Fibroblast of skin of left quadriceps (primary cell): ENCODE data around the gene IRGQ.
A peak's percentile ranks its signal among the peaks of the same experiment; 100 is the strongest.
"Not testable (repeated sequence)": the region's sequence is repeated elsewhere in the genome, so short reads cannot be mapped to it uniquely, and the experiment has no call there.

Experiments
- DNase-seq, 2 experiments: peaks; one replicate each; pipeline ENCODE4 v3.0.0-alpha.2; 2013; ENCODE audit warnings: low read depth in 2 of 2

IRGQ gene

GRCh38 chr19:43625918-43626579, 30.1 kb upstream of the IRGQ start:
- no peak for DNase-seq

GRCh38 chr19:43624933-43625332, 29.0 kb upstream of the IRGQ start:
- no peak for DNase-seq

DNA sequence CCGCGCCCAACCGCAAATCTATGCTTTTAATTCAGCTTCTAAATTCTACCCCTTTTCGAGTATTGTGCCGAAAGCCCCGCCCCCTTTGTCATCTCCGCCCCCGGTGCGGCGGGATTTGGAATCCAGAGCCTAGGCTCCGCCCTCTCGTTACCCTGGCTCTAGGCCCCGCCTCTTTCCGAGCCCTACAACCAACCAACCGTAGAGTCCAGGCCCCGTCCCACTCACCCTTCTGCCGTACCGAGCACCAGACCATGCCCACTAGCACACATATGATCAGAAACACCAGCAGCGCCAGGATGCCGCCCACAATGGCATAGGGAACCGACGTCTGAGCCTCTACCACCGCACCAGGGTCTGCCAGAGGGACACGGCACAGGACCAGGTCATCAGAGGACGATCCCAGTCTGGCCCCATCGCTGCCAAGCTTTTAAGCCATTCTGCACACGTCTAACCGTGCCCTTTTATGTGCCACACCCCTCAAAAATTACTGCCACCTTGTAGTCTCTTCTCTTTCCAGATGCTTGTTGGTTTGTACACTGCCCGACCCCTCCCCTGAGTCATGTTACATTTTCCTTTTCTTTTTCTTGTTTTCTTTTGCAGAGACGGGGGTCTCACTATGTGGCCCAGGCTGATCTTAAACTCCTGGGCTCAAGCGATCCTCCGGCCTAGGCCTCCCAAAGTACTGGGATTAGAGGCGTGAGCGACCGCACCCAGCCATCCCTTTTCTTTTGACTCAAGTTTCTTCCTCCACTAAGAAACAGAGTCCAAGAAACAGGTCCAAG, 28.1 kb upstream of the IRGQ start:
- DNase-seq, result no peak

GRCh38 chr19:43622956-43623355, 27.0 kb upstream of the IRGQ start:
- no peak for DNase-seq

GRCh38 chr19:43622070-43622469, 26.1 kb upstream of the IRGQ start:
- DNase-seq, result no peak

GRCh38 chr19:43620061-43621001, 24.4 kb upstream of the IRGQ start:
- DNase-seq, result no peak

DNA sequence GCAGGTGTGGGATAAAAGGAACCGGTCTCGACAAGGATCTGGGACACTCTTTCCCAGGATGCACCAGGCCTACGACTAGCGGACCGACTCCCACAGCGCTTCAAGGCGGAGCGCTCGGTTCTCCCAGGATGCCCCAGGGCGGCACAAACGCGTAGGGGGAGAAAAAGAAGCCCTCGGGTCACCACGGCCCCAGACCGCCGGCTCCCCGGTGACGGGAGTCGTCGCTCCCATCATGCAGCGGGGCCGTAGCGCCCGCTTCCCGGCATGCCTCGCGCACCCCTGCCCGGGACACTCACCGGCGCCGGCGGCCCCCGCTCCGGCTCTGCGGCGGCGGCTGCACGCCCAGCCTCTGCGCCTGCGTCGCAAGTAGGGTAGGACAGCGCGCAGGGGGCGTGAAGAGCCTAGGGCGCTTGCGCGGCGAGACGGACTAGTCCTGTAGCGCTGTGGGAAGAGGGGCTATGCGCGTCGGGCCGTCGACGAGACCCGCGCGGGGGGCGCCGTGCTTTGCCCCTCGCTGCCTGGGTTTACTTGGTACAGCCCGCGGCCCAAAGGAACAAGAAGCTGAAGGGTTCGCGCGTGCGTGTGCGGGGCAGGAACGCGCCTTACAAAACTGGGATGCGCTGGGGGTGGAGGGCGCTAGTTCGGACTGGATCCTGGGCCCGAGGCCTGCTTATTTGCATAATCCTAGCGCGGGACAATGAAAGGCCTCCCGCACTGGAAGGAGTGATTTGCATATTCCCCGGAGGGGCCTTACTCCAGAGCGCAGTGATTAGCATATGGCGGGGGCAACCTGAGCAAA, 23.5 kb upstream of the IRGQ start, which contains the start of gene ZNF428:
Gene ZNF428 (minus strand): TSS at position 368 of the 799 bp plus-strand sequence. CDS start 5,325 bp downstream, outside the sequence.
- DNase-seq, result peak; percentile 78 to 80

DNA sequence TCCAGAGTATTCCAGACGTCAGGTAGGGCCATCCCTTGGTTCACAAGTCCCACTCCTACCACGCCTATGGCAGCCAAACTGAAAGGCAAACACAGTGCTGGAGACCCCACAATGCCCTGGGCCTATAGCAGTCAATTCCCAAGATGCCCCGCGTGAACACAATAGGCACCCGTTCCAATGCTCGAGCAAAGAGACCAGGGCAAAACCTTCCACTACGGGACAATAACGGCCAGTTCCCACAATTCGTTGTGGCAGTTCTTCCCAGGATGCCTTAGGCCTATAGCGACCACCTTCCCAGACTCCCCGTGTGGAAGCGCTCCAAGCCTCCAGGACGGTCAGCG, 23.0 kb upstream of the IRGQ start:
- no peak for DNase-seq

DNA sequence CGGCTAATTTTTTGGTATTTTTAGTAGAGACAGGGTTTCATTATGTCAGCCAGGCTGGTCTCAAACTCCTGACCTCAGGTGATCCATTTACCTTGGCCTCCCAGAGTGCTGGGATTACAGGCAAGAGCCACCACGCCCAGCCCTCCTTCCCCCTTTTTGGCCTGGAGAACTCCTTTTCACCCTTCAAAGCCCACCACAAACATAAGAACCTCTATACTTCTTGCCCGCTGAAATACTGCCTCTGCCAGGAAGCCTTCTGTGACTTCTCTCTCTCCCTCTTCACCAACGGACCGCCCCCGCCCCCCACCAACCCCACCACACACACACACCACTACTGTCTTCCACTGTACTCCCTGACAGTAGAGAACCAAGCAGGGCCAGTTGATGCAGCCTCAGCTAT, 21.0 kb upstream of the IRGQ start:
- DNase-seq, result no peak

GRCh38 chr19:43616306-43616705, 20.4 kb upstream of the IRGQ start:
- DNase-seq, result no peak

GRCh38 chr19:43612374-43612773, 16.4 kb upstream of the IRGQ start:
- no peak for DNase-seq

- DNase-seq, result no peak
Observed at GRCh38 chr19:43611788-43612187, 15.9 kb upstream of the IRGQ start, which contains the start of gene SRRM5. SRRM5 (plus strand) TSS chr19:43612088; CDS start chr19:43612122, 34 bp downstream.

GRCh38 chr19:43610493-43610892, 14.6 kb upstream of the IRGQ start:
- no peak for DNase-seq

- no peak for DNase-seq
Observed at GRCh38 chr19:43609872-43610271, 13.9 kb upstream of the IRGQ start.

- no peak for DNase-seq
Observed at GRCh38 chr19:43607238-43608205, 11.6 kb upstream of the IRGQ start.

DNA sequence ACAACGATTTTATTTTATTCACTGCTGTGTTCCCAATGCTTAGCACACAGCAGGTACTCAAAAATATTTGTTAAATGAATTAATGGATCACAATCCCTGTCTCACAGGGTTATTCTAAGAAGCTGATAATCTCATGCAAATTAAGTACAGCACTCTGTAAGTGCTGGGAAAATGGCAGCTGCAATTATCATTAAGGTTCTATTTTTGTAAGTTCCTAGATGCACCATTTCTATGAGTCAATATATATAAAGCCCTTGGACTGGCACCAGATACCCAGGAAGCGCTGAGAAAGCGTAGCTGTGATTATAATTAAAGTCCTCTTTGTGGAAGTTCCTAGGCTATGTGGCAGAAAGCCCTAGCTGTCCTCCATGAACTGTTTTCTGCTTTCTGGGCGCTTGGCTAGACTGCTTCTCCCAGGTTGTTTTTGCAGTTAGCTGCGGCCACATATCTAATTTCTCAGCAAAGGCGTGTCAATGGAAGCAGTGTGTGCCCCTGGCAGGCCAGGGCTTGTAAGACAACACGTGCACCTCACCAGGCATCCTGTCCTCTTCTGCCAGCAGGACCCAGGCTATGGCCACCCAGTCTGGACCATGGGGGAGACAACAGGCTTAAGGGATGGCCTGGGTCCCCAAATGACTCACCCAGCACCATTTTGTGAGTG, 10.8 kb upstream of the IRGQ start:
- no peak for DNase-seq

DNA sequence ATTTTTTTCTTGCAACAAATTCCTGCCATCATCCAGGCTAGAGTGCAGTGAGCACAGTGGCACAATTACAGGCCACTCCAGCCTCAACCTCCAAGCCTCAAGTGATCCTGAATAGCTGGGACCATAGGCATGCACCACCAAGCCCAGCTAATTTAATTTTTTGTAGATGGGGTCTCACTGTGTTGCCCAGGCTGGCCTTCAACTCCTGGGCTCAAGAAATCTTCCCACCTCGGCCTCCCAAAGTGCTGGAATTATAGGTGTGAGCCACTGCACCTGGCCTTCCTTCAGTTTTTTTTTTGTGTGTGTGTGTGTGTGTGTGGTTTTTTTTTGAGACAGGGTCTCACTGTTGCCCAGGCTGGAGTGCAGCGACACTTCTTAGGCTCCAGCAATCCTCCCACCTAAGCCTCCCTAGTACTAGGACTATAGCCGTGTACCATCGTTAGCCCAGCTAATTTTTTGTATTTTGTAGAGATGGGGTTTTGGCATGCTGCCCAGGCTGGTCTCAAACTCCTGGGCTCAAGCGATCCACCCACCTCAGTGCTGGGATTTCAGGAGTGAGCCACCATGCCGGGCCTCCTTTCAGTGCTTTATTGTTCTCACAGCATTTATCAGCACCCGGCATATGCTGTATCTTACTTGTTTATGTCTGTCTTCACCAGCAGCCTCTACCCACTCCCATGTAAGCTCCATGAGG, 10.1 kb upstream of the IRGQ start:
- DNase-seq, result no peak

DNA sequence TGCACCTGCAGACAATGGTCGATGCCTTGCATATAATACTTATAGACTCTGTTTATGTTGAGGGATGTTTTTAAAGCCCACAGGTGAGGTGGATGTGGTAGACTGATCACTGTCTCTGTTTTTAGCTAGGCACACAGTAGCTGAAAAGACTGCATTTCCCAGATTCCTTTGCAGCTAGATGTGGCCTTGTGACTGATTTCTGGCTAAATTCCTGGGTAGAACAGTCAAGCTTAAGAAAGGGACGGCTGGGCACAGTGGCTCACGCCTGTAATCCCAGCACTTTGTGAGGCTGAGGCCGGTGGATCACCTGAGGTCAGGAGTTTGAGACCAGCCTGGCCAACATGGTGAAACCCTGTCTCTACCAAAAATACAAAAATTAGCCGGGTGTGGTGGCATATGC, 4.4 kb upstream of the IRGQ start:
- not testable (repeated sequence) for DNase-seq
